Measurements from ENCODE around the gene LRSAM1. TPM values are rescaled to one million over a fixed set of nuclear protein-coding genes. Genes with fewer than 3 reads are reported as not detected.
A peak's percentile ranks its signal among the peaks of the same experiment; 100 is the strongest.

Gene LRSAM1
- total RNA-seq, 1 donor from 2014 or later: 23.8 TPM

DNA sequence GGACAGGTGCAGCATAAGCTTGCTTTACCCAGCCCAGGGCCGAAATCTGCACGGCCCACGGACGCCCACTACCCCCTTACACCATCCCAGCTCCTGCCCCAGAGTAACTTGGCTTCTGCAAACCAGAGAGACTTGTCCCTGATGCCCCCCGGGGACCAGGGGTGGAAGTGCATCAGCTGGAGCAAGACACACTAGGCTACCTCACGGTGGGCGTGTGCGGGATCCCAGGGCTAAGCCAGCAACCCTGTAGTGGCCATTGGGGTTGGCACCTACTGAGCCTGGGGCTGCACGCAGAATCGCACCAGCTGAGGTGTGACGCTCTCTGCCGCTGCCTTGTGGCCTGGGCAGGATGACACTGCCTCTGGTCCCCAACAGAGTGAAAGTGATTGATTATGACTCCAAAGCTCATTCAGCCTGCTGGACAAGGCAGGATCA, 33.3 kb upstream of the LRSAM1 start:
- intact Hi-C loops (cut with micrococcal nuclease): loop anchor here (2.0 kb wide), 1 partner anchor 203 kb away; no protein-coding TSS in a partner anchor
- peak; percentile 19 for DNase-seq (ENCODE audit: low spot score)
- no peaks in the 10 kb centered on the region for H3K36me3 Mint-ChIP-seq (ENCODE audit: low read depth)
- H3K27me3 Mint-ChIP-seq (ENCODE audit: insufficient read depth): no peaks in the 10 kb centered on the region
- peaks cover 5% of the 10 kb centered on the region for H3K4me1 Mint-ChIP-seq (ENCODE audit: low read depth)
- no peaks in the 10 kb centered on the region for H3K9me3 Mint-ChIP-seq
- H3K4me3 Mint-ChIP-seq: no peak overlapping the region
- H3K27ac Mint-ChIP-seq: no peak overlapping the region

DNA sequence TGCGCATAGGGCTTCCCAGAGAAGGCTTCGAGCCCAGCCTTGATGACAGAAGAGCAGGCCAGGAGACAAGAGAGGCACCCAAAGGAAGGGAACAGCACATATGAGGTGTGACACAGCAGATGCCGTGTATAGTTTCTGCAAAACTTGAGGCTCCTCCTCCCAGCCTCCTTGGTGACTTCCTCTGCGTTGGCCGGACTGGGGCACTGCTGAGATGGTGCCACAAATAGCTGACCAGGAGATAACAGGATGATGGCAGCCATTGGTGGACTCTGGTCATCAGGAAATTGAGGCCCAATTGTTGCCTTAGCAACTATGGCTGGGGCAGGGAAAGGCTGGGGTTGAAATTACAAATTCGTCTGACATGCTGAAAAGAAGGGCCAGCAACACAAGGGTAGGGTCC, 32.0 kb upstream of the LRSAM1 start:
- DNase-seq (ENCODE audit: low spot score): no peak
- intact Hi-C loops (cut with micrococcal nuclease): loop anchor here (2.0 kb wide), 1 partner anchor 205 kb away; no protein-coding TSS in a partner anchor
- Mint-ChIP-seq H3K27me3 (ENCODE audit: insufficient read depth) (peaks cover 2% of the 10 kb centered on the region), H3K9me3 (no peaks in the 10 kb centered on the region), H3K36me3 (ENCODE audit: low read depth) (peaks cover 2% of the 10 kb centered on the region), H3K4me3 (no peak overlapping the region), H3K4me1 (ENCODE audit: low read depth) (peaks cover 18% of the 10 kb centered on the region), H3K27ac (no peak overlapping the region)

DNA sequence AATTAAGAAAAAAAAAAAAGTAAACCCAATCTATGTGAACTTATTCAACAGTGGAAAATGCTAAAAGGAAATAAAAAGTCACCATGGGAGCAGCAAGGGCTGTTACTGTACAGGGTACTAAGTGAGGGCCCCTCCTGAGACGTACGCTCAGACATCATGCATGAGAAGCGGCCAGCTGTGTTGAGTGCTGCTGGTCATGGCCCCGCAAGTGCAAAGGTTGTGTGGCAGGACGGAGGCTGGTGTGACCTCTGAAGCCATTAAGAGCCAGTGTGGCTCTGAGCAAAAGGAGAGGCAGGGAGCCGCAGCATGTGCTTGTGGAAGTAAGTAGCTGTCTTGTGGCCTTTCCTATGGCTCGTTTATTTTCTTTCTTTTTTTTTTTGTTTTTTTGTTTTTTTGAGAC, 30.3 kb upstream of the LRSAM1 start:
- intact Hi-C loops (cut with micrococcal nuclease): loop anchor here (10.0 kb wide), 3 partner anchors 106 to 436 kb away; partner anchors contain the start of gene SH2D3C
- Mint-ChIP-seq H3K4me1 (ENCODE audit: low read depth) (peaks cover 32% of the 10 kb centered on the region), H3K27me3 (ENCODE audit: insufficient read depth) (peaks cover 3% of the 10 kb centered on the region), H3K27ac (no peak overlapping the region), H3K4me3 (no peak overlapping the region), H3K36me3 (ENCODE audit: low read depth) (peaks cover 11% of the 10 kb centered on the region), H3K9me3 (no peaks in the 10 kb centered on the region)
- DNase-seq (ENCODE audit: low spot score): no peak

DNA sequence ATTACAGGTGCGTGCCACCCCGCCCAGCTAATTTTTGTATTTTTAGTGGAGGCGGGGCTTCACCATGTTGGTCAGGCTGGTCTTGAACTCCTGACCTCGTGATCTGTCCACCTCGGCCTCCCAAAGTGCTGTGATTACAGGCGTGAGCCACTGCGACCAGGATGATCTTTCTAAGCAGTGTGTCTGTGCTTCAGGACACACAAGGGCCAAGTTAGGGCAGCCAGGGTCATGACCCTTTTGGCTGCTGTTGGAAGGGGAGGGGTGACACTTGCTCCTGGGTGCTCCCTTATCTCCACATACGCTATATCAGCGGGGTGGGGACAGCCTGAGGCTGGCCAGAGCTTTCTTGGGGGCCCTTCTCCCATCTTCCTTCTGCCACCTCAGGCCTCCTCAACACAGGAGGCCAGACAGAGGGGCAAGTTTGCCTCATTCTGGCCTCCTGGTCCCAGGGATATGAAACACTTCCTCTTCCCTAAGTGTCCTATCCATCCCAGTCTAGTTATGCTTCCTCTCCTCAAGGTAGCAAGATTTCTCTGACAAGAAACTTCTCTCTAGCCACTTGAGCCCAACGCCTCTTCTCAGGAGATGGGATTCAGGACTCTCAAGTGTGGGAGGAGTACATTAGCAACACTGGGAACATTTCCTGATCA, 29.1 kb upstream of the LRSAM1 start:
- Mint-ChIP-seq H3K36me3 (ENCODE audit: low read depth) (peaks cover 19% of the 10 kb centered on the region), H3K9me3 (no peaks in the 10 kb centered on the region), H3K4me3 (peak overlapping the region; percentile 99), H3K27me3 (ENCODE audit: insufficient read depth) (peaks cover 3% of the 10 kb centered on the region), H3K4me1 (ENCODE audit: low read depth) (peaks cover 43% of the 10 kb centered on the region), H3K27ac (no peak overlapping the region)
- no peak for DNase-seq (ENCODE audit: low spot score)
- intact Hi-C loops (cut with micrococcal nuclease): loop anchor here (10.0 kb wide), 3 partner anchors 107 to 437 kb away; partner anchors contain the start of gene SH2D3C

GRCh38 chr9:127422787-127423186, 28.5 kb upstream of the LRSAM1 start:
- no peak for DNase-seq (ENCODE audit: low spot score)
- Mint-ChIP-seq H3K4me3 (peak overlapping the region; percentile 99), H3K36me3 (ENCODE audit: low read depth) (peaks cover 20% of the 10 kb centered on the region), H3K27me3 (ENCODE audit: insufficient read depth) (peaks cover 3% of the 10 kb centered on the region), H3K4me1 (ENCODE audit: low read depth) (peaks cover 47% of the 10 kb centered on the region), H3K27ac (peak overlapping the region; percentile 97), H3K9me3 (no peaks in the 10 kb centered on the region)
- intact Hi-C loops (cut with micrococcal nuclease): loop anchor here (10.0 kb wide), 3 partner anchors 108 to 438 kb away; partner anchors contain the start of gene SH2D3C

DNA sequence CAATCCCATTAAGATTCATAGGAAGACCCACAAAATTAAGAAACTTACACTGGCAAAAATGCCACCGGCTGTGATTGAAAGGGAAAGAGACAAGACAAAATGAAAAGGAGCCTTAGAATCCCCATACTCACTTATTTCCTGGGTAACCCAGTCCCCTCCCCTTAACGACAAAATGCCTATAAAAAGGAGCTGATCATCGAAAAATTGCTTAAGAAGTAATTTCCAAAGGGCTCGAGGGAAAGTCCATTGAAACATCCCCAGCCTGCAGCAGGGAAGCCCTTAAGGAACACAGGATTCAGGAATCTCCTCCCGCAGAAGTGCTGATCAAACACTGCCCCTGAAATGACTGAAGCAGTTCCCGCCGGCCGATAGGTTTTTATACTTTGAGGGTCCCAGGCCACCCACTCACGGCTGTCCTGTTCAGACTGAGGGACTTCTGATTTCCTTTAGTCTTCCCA, 27.8 kb upstream of the LRSAM1 start:
- peaks cover 54% of the 10 kb centered on the region for H3K4me1 Mint-ChIP-seq (ENCODE audit: low read depth)
- intact Hi-C loops (cut with micrococcal nuclease): loop anchor here (10.0 kb wide), 3 partner anchors 109 to 439 kb away; partner anchors contain the start of gene SH2D3C
- peak overlapping the region; percentile 97 for H3K27ac Mint-ChIP-seq
- peak overlapping the region; percentile 99 for H3K4me3 Mint-ChIP-seq
- H3K36me3 Mint-ChIP-seq (ENCODE audit: low read depth): peaks cover 27% of the 10 kb centered on the region
- H3K9me3 Mint-ChIP-seq: no peaks in the 10 kb centered on the region
- H3K27me3 Mint-ChIP-seq (ENCODE audit: insufficient read depth): peaks cover 3% of the 10 kb centered on the region
- DNase-seq (ENCODE audit: low spot score): no peak

DNA sequence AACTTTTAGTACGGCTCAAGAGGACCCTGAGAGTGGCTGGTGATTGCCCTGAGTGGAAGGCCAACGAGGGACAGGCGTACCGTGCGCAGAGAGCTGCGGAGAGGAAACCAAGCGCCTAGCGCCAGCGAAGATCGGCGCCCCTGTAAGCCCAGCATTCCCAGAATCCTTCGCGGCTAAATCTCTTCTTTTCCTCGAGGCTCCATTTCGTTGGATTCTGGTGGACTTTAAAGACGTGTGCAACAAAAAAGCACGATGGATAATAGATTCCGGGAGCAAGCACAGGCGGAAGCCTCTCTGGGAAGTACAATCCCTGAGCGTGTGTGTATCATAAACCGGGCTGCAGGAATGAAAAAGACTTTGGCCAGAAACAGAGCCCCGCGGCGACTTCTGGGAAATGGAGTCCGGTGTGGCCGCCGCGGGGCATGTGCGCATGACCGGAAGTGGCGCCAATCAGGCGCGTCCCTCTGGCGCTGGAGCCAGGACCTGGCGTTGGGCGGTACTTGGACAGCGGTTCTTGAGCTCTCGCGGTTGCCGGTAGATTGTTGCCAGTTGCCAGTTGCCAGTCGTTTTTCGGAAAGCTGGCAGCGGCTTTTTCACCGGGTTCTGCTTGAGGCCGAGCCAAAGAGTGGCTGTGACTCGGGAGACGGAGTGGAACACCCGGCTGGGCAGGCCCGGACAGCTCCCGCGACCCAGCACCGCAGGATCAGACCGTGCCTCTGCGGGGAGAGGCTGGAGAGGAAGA, 27.2 kb upstream of the LRSAM1 start, which contains the start of gene ZNF79:
ZNF79 (plus strand) TSS at position 449 of the 742 bp plus-strand sequence. CDS start 406 bp downstream, outside the sequence.
- peaks cover 3% of the 10 kb centered on the region for H3K27me3 Mint-ChIP-seq (ENCODE audit: insufficient read depth)
- intact Hi-C loops (cut with micrococcal nuclease): loop anchor here (1.0 to 10.0 kb wide), 6 partner anchors 27 to 439 kb away; partner anchors contain the start of genes LRSAM1, RPL12 and SH2D3C
- H3K9me3 Mint-ChIP-seq: no peaks in the 10 kb centered on the region
- peaks cover 59% of the 10 kb centered on the region for H3K4me1 Mint-ChIP-seq (ENCODE audit: low read depth)
- H3K27ac Mint-ChIP-seq: peak within 1 kb of the TSS; percentile 97
- H3K4me3 Mint-ChIP-seq: peak within 1 kb of the TSS; percentile 99
- DNase-seq (ENCODE audit: low spot score): peak; percentile 92
- H3K36me3 Mint-ChIP-seq (ENCODE audit: low read depth): peaks cover 31% of the 10 kb centered on the region

GRCh38 chr9:127424676-127424999, 26.7 kb upstream of the LRSAM1 start:
- Mint-ChIP-seq H3K9me3 (no peaks in the 10 kb centered on the region), H3K27me3 (ENCODE audit: insufficient read depth) (peaks cover 3% of the 10 kb centered on the region), H3K4me3 (peak overlapping the region; percentile 99), H3K27ac (peak overlapping the region; percentile 97), H3K4me1 (ENCODE audit: low read depth) (peaks cover 59% of the 10 kb centered on the region), H3K36me3 (ENCODE audit: low read depth) (peaks cover 31% of the 10 kb centered on the region)
- peak; percentile 11 for DNase-seq (ENCODE audit: low spot score)
- intact Hi-C loops (cut with micrococcal nuclease): loop anchor here (1.0 to 10.0 kb wide), 6 partner anchors 27 to 440 kb away; partner anchors contain the start of genes LRSAM1, RPL12 and SH2D3C

DNA sequence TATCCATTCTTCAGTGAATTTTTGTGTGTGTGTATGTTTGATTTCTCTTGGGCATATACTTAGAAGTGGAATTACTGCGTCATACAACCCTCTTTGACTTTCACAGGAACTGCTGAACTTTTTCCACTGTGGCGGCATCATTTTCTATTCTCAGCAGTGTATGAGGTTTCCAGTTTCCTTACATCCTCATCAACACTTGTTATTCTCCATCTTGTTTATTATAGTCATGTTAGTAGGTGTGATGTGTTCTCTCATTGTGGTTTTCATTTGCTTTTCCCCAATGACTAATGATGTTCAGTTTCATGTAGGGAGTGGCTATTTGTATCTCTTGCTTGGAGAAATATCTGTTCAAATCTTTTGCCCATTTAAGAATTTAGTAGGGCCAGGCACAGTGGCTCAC, 24.6 kb upstream of the LRSAM1 start:
- peak; percentile 32 for DNase-seq (ENCODE audit: low spot score)
- Mint-ChIP-seq H3K36me3 (ENCODE audit: low read depth) (peaks cover 47% of the 10 kb centered on the region), H3K4me1 (ENCODE audit: low read depth) (peaks cover 73% of the 10 kb centered on the region), H3K27me3 (ENCODE audit: insufficient read depth) (peaks cover 3% of the 10 kb centered on the region), H3K4me3 (peak overlapping the region; percentile 99), H3K27ac (peak overlapping the region; percentile 97), H3K9me3 (no peaks in the 10 kb centered on the region)
- intact Hi-C loops (cut with micrococcal nuclease): loop anchor here (1.0 to 10.0 kb wide), 5 partner anchors 112 to 606 kb away; partner anchors contain the start of gene SH2D3C

- Mint-ChIP-seq H3K9me3 (no peaks in the 10 kb centered on the region), H3K4me3 (peak overlapping the region; percentile 5), H3K36me3 (ENCODE audit: low read depth) (peaks cover 48% of the 10 kb centered on the region), H3K27ac (peak overlapping the region; percentile 75), H3K4me1 (ENCODE audit: low read depth) (peaks cover 64% of the 10 kb centered on the region), H3K27me3 (ENCODE audit: insufficient read depth) (peaks cover 3% of the 10 kb centered on the region)
- no peak for DNase-seq (ENCODE audit: low spot score)
- intact Hi-C loops (cut with micrococcal nuclease): loop anchor here (5.0 to 10.0 kb wide), 4 partner anchors 114 to 604 kb away; partner anchors contain the start of gene SH2D3C
Measured at GRCh38 chr9:127428348-127428747, 23.0 kb upstream of the LRSAM1 start.

DNA sequence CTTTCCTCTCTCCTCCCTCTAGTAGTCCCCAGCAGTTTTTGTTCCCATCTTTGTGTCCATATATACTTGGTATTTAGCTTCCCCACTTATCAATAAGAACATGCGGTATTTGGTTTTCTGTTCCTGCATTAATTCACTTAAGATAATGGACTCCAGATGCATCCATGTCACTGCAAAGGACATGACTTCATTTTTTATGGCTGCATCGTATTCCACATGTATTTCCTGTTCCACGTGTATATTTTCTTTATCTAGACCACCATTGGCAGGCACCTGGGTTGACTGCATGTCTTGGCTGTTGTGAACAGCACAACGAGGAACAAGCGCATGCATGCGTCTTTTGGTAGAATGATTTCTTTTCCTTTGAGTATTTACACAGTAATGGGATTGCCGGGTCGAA, 20.9 kb upstream of the LRSAM1 start:
- Mint-ChIP-seq H3K9me3 (no peaks in the 10 kb centered on the region), H3K4me1 (ENCODE audit: low read depth) (peaks cover 44% of the 10 kb centered on the region), H3K27me3 (ENCODE audit: insufficient read depth) (no peaks in the 10 kb centered on the region), H3K4me3 (no peak overlapping the region), H3K27ac (peak overlapping the region; percentile 10), H3K36me3 (ENCODE audit: low read depth) (peaks cover 55% of the 10 kb centered on the region)
- intact Hi-C loops (cut with micrococcal nuclease): no loop called here
- no peak for DNase-seq (ENCODE audit: low spot score)

- intact Hi-C loops (cut with micrococcal nuclease): no loop called here
- Mint-ChIP-seq H3K9me3 (no peaks in the 10 kb centered on the region), H3K27me3 (ENCODE audit: insufficient read depth) (no peaks in the 10 kb centered on the region), H3K4me1 (ENCODE audit: low read depth) (peaks cover 13% of the 10 kb centered on the region), H3K27ac (no peak overlapping the region), H3K36me3 (ENCODE audit: low read depth) (peaks cover 76% of the 10 kb centered on the region), H3K4me3 (no peak overlapping the region)
- no peak for DNase-seq (ENCODE audit: low spot score)
Measured at GRCh38 chr9:127437497-127438264, 13.6 kb upstream of the LRSAM1 start.

Measured in activated T-helper 1 cell treated with anti-CD3 and anti-CD28 coated beads, Interleukin-12 subunit alpha, Interleukin-12 subunit beta, Interleukin-2, Interleukin-4 antibody, amounts not matched to agents 30 ng/mL and 10 ng/mL and 1 ng/mL, durations not matched to agents 14 hours and 24 hours and 36 hours (primary cell).